ENCODE results near the gene PTPRA. TPM values are rescaled to one million over a fixed set of nuclear protein-coding genes. Genes with fewer than 3 reads are reported as not detected.
"Not testable (repeated sequence)": the region's sequence is repeated elsewhere in the genome, so short reads cannot be mapped to it uniquely, and the experiment has no call there.

PTPRA gene
- polyA plus RNA-seq, 1 experiment = 87.4 TPM

GRCh38 chr20:3021327-3021726 is 148.0 kb downstream of the PTPRA start:
- H3K4me3 ChIP-seq (ENCODE audit: low read depth, low read length) = no peak overlapping the region
- DNase-seq (ENCODE audit: low read depth, low spot score) = no peak
- ChIA-PET CTCF (no interaction called here), POLR2A (no interaction called here)
- no peak overlapping the region for H3K27ac ChIP-seq (ENCODE audit: low read depth, low read length)
- H3K9me3 ChIP-seq (ENCODE audit: control insufficient read depth, insufficient read depth, low read length) = no peaks in the 10 kb centered on the region
- no peak for TF ChIP-seq CTCF (IDR thresholded peaks at IDR 0.05; ENCODE audit: low read depth, low read length)
- no peaks in the 10 kb centered on the region for H3K27me3 ChIP-seq (ENCODE audit: control insufficient read depth, insufficient read depth, low read length)

GRCh38 chr20:3021777-3022176 is 148.5 kb downstream of the PTPRA start:
- DNase-seq (ENCODE audit: low read depth, low spot score) = no peak
- TF ChIP-seq CTCF (IDR thresholded peaks at IDR 0.05; ENCODE audit: low read depth, low read length) = no peak
- CTCF ChIA-PET = no interaction called here

GRCh38 chr20:3022559-3023490 is 149.5 kb downstream of the PTPRA start:
- CTCF ChIA-PET; H3K27ac ChIP-seq (ENCODE audit: low read depth, low read length); POLR2A ChIA-PET; H3K9me3 ChIP-seq (ENCODE audit: control insufficient read depth, insufficient read depth, low read length); H3K27me3 ChIP-seq (ENCODE audit: control insufficient read depth, insufficient read depth, low read length); H3K4me3 ChIP-seq (ENCODE audit: low read depth, low read length); DNase-seq (ENCODE audit: low read depth, low spot score): not testable (repeated sequence)

More at GRCh38 chr20:3021777-3022176, 148.5 kb downstream of the PTPRA start:
- no peak overlapping the region for H3K4me3 ChIP-seq (ENCODE audit: low read depth, low read length)
- H3K27ac ChIP-seq (ENCODE audit: low read depth, low read length) = no peak overlapping the region
- POLR2A ChIA-PET = no interaction called here
- H3K27me3 ChIP-seq (ENCODE audit: control insufficient read depth, insufficient read depth, low read length) = no peaks in the 10 kb centered on the region
- H3K9me3 ChIP-seq (ENCODE audit: control insufficient read depth, insufficient read depth, low read length) = no peaks in the 10 kb centered on the region

- TF ChIP-seq CTCF (IDR thresholded peaks at IDR 0.05; ENCODE audit: low read depth, low read length) = no peak
- H3K27ac ChIP-seq (ENCODE audit: low read depth, low read length) = no peak overlapping the region
- ChIA-PET POLR2A (no interaction called here), CTCF (no interaction called here)
- no peaks in the 10 kb centered on the region for H3K9me3 ChIP-seq (ENCODE audit: control insufficient read depth, insufficient read depth, low read length)
- DNase-seq (ENCODE audit: low read depth, low spot score) = no peak
- H3K27me3 ChIP-seq (ENCODE audit: control insufficient read depth, insufficient read depth, low read length) = no peaks in the 10 kb centered on the region
- no peak overlapping the region for H3K4me3 ChIP-seq (ENCODE audit: low read depth, low read length)
Observed at GRCh38 chr20:3027987-3028386, 154.7 kb downstream of the PTPRA start.

GRCh38 chr20:3031524-3032147 is 158.4 kb downstream of the PTPRA start:
- DNase-seq (ENCODE audit: low read depth, low spot score) = no peak
- ChIA-PET CTCF (no interaction called here), POLR2A (no interaction called here)
- H3K9me3 ChIP-seq (ENCODE audit: control insufficient read depth, insufficient read depth, low read length) = no peaks in the 10 kb centered on the region
- TF ChIP-seq CTCF (IDR thresholded peaks at IDR 0.05; ENCODE audit: low read depth, low read length) = no peak
- no peaks in the 10 kb centered on the region for H3K27me3 ChIP-seq (ENCODE audit: control insufficient read depth, insufficient read depth, low read length)
- no peak overlapping the region for H3K4me3 ChIP-seq (ENCODE audit: low read depth, low read length)
- H3K27ac ChIP-seq (ENCODE audit: low read depth, low read length) = no peak overlapping the region
